HL-60/S4 treated with retinoic acid at 250 ng/mL for 4 days and 3 days (cell line): ENCODE measurements around the gene KLHL33.
"Not testable (repeated sequence)": the region's sequence is repeated elsewhere in the genome, so short reads cannot be mapped to it uniquely, and the experiment has no call there.

ENCODE experiments used
- in situ Hi-C: fragments of 300-500 bp; cut with MboI; formaldehyde crosslinking; loops from 2 replicates; pipeline ENCODE4 v1.7.0; 2022; ENCODE audit warnings: low sequenced_read_pairs

KLHL33 gene

DNA sequence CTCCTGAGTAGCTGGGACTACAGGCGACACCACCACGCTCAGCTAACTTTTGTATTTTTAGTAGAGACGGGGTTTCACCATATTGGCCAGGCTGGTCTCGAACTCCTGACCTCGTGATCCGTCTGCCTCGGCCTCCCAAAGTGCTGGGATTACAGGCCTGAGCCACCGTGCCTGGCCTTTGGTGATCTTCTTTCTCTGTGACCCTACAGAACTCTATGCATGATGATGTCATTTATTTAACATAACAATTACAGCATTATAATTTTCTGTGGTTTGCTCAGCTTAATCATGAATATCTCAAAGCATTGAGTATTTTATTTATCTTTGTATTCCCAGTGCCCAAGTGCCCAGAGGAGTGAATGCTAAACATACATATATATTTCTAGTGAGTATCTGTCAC lies 16.9 kb upstream of the KLHL33 start:
- in situ Hi-C loops = not testable (repeated sequence)

GRCh38 chr14:20446889-20447288 lies 10.9 kb upstream of the KLHL33 start:
- in situ Hi-C loops = no loop called here

- in situ Hi-C loops = not testable (repeated sequence)
Measured at GRCh38 chr14:20443650-20444049, 7.7 kb upstream of the KLHL33 start.

GRCh38 chr14:20441461-20441860 lies 5.5 kb upstream of the KLHL33 start:
- in situ Hi-C loops = no loop called here

DNA sequence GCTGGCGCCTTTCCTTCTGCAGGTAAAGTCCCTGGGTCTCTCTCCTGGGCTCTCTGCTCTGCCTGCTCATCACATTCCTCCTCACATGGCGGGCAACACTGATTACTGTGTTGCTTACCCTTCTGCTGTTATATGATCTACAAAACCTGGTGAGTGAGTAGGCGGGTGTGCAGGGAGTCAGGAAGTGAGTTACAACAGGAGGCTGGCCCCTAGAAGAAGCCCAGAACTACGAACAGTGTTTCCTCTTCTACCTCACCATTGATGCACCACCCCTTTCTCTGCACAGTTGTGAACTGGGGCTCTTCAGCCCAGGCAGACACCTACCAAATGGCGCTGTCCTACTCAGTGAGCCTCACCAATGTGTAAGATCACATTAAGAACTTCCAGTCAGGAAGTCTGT lies 4.9 kb upstream of the KLHL33 start:
- in situ Hi-C loops = no loop called here

DNA sequence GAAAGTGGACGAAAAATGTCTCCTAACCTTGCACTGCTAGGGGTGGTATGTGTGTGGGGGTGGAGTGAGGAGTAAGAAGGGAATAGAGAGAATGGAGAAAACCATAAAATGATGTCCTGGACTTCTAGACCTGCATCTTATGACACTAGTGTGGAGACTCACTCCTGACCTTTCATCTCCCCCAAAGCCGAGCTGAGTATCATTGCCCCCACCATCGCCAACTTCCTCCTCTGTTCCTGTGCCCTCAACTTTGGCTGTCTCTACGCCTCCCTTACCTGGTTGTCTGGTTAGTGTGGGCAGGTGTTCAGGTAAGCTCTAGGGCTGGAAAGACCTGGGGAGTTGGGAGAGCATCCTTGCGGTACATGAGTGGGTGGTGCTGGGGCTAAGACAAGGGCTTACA lies 4.5 kb upstream of the KLHL33 start:
- in situ Hi-C loops = no loop called here

GRCh38 chr14:20438664-20439063 lies 2.7 kb upstream of the KLHL33 start:
- in situ Hi-C loops = no loop called here

DNA sequence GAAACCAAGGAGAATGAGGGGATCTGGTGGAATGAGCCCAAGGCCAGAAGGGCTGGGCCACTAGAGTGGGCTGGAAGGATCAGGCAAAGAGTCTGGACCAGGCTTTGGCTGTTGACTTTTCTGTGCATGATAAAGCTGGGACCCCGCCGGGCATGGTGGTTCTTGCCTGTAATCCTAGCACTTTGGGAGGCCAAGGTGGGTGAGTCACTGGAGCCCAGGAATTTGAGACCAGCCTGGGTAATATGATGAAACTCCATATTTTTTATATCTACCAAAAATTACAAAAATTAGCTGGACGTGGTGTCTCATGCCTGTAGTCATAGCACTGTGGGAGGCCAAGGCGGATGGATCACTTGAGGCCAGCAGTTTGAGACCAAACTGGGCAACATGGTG lies 393 bp upstream of the KLHL33 start:
- in situ Hi-C loops = no loop called here

GRCh38 chr14:20434701-20435581 lies 1.0 kb downstream of the KLHL33 start:
- in situ Hi-C loops = no loop called here

GRCh38 chr14:20429801-20430669 lies 5.9 kb downstream of the KLHL33 start:
- in situ Hi-C loops = no loop called here

DNA sequence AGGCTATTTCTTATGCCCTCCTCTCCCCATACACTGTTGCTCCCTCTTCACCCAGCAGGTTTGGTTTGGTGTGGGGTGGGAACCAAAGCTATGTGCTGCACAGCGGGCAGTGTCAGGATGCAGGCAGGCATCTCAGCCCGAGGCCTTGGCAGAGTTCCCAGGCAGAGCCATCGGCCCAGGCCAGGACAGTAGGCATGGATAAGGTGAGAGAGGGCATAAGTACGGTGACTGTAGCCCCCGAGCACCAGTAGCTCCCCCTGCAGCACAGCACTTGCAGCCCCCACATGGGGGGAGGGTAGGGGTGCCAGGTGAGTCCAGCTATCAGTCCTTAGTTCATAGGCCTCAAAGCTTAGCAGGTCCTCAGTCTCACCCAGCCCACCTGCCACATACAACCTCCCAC lies 7.2 kb downstream of the KLHL33 start:
- in situ Hi-C loops = no loop called here

- in situ Hi-C loops = no loop called here
Measured at GRCh38 chr14:20428010-20428365, 8.0 kb downstream of the KLHL33 start.

DNA sequence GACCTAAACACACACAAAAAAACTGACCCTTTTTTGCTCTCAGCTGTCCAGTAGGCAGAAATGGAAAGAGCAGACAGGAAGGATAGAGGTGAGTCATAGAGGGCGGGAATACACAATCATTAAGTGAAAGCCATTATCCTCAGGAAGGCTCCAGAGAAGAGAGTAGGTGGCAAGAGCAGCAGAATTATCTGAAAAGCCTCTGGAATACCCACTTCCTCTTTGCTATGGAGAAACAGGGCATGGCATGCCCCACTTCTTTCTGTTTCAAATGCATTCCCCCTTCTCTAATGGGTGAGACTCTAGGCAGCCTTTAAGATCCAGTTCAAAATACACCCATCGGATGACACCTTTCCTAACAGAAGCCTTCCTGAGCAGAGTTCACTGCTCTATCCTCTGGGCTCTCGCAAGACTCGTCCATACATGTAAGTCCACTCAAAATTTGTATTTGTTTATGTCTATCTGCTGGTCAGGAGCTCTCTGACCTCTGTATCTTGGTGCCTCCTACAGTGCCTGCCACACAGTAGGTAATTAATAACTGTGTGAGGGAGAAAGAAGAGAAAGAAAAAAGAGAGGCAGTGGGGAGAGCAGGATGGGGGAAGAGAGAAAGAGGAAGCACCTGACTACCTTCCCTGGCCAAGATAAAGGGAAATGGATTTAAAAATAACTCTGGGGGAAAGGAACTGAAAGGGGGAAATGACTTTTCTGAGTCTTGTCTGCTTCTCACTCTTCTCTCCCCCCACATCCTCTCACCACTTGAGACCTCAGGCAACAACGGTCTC lies 8.5 kb downstream of the KLHL33 start:
- in situ Hi-C loops = no loop called here

DNA sequence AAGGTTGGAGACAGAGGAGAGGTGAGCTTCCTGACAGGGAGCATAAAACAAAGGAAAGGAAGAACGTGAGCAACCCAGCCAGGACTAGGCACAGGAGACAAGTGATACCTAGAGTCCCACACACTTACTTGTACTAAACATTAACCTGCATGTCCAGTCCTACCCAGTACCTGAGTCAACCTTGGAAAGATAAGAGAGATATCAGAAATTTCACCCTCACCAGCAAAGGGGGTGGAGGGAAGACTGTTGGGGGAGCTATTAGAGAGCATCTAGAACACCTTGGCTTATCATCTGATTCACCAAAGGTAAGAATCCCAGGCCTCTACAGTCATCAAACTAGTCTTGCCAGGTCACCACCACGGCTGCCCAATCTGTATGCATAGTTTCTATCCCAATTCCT lies 11.1 kb downstream of the KLHL33 start:
- in situ Hi-C loops = no loop called here

DNA sequence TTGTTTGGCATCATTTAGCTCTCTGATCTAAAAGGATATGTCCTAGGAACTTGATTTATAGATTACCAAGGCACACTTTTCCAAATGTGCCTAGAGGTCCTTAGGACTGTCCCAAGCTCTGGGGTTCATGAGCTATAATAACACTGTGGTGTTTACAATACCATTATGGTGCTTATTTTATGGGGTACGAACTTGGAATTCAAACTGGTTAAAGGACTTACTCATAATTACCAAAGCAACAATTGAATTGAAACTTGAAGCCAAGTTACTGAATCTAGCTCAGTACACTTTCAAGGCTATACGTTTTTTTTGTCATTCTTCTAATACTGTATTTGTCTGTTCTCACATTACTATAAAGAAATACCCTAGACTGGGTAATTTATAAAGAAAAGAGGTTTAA lies 13.1 kb downstream of the KLHL33 start:
- in situ Hi-C loops = no loop called here

DNA sequence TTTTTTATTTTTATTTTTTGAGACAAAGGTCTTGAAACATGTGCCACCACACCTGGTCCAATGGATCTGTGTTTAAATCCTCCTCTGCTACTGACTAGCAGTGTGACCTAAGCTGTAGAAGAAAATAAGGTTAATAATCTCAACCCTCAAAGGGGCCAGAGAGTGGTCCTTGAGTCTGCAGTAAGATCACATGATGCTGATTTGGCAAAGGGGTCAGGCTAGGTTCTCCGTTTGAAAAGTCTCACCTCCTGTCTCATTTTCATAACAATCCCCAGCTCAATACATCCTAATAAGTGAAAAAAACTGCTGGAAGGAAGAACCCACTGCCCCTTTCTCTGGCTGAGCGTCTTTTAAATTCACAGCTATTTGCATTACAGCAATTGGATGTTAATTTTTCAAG lies 14.7 kb downstream of the KLHL33 start:
- in situ Hi-C loops = no loop called here

- in situ Hi-C loops = loop anchor here (5.0 kb wide), 1 partner anchor 43 kb away; the partner anchor contains the start of gene PIP4P1
Measured at GRCh38 chr14:20419419-20419818, 16.5 kb downstream of the KLHL33 start.

DNA sequence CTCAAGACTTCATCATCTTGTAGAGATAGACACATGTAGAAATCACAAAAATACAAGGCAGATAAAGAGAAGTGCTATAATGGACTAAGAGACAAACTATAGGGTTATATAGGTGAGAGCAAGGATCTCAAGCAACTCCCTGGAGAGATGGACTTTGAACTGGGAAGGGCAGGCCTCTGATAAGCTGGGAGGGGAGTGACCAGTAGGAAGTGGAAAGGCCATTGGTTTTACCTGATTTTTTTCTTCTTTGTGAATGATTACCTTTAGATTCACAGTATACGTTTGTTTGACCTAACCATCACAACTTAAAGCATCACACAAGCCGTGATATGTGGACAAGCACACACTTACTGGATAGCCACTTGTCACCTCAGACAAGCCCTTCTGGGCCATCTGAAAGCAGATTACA lies 17.5 kb downstream of the KLHL33 start:
- in situ Hi-C loops = loop anchor here (5.0 kb wide), 1 partner anchor 44 kb away; the partner anchor contains the start of gene PIP4P1

- in situ Hi-C loops = loop anchor here (5.0 kb wide), 1 partner anchor 45 kb away; the partner anchor contains the start of gene PIP4P1
Measured at GRCh38 chr14:20417250-20418186, 18.4 kb downstream of the KLHL33 start.

- in situ Hi-C loops = loop anchor here (5.0 kb wide), 1 partner anchor 46 kb away; the partner anchor contains the start of gene PIP4P1
Measured at GRCh38 chr14:20416223-20416622, 19.7 kb downstream of the KLHL33 start.
